Lower leg skin (tissue), 3 donors: Measurements from ENCODE around the gene TMIE.

Experiments used
- POLR2A ChIP-seq, 2 donors: fragments of 450-650 bp; IDR thresholded peaks; one replicate each; pipeline ENCODE4 v1.6.1; 2016 to 2017; ENCODE audit warnings: antibody characterized with exemption in 2 of 2, mild to moderate bottlenecking in 1 of 2, moderate library complexity in 1 of 2
- TF ChIP-seq, protein P1 (sequence below), 3 donors: fragments of 450-650 bp; IDR thresholded peaks; one replicate each; pipeline ENCODE4 v1.5.1; 2016; ENCODE audit warnings: antibody characterized with exemption in 3 of 3, mild to moderate bottlenecking in 3 of 3, moderate library complexity in 2 of 3

DNA sequence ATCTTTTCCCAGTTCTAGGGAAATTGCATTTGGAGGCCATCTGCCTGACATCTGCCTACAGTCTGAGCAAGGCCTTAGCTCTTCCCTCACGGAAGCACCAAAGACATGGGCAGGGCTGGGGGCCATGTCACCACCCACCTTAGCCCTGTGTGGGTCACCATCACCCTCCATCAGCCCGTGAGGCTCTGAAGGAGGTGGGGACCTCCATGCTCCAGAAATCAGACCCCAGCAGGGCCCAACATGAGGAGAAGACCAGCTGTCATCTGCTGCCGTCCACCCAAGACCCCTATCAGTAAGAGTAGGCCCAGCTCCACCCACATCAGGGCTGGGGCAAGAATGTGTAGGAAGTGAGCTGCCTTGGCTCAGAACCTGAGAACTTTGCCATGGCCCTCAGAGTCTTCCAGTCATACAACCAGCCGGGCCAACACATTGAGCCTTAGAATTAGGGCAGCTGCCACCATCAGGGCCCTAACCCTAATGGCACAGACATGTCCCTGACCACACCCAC, 1.9 kb downstream of the TMIE start:
- no peak for TF ChIP-seq POLR2A (IDR thresholded peaks at IDR 0.05)
- TF ChIP-seq, protein P1, sequence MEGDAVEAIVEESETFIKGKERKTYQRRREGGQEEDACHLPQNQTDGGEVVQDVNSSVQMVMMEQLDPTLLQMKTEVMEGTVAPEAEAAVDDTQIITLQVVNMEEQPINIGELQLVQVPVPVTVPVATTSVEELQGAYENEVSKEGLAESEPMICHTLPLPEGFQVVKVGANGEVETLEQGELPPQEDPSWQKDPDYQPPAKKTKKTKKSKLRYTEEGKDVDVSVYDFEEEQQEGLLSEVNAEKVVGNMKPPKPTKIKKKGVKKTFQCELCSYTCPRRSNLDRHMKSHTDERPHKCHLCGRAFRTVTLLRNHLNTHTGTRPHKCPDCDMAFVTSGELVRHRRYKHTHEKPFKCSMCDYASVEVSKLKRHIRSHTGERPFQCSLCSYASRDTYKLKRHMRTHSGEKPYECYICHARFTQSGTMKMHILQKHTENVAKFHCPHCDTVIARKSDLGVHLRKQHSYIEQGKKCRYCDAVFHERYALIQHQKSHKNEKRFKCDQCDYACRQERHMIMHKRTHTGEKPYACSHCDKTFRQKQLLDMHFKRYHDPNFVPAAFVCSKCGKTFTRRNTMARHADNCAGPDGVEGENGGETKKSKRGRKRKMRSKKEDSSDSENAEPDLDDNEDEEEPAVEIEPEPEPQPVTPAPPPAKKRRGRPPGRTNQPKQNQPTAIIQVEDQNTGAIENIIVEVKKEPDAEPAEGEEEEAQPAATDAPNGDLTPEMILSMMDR (IDR thresholded peaks at IDR 0.05), result no peak
